ENCODE data around the gene HOXC4. TPM values are rescaled to one million over a fixed set of nuclear protein-coding genes. Genes with fewer than 3 reads are reported as not detected.

The HOXC4 gene
- total and polyA plus RNA-seq, 7 donors, result 0.38 to 1.2 (median 0.69) TPM; not detected in 3

- Histone ChIP-seq H3K27me3 (peaks cover 0 to 40% (median 33%) of the 10 kb centered on the region in 3 donors), H3K36me3 (no peaks in the 10 kb centered on the region), H3K4me1 (peaks cover 0 to 18% (median 14%) of the 10 kb centered on the region in 4 donors), H3K27ac (no peak overlapping the region), H3K9me3 (no peaks in the 10 kb centered on the region), H3K4me3 (no peak overlapping the region)
- 59% methylated on average over 14 of the region's 14 CpGs for WGBS, 2 donors
- no peak for DNase-seq
- no peak for TF ChIP-seq EP300 (IDR thresholded peaks at IDR 0.05)
- intact Hi-C loops (cut with DNase I), result no loop called here
Observed at GRCh38 chr12:54058128-54058768, 4.6 kb downstream of the HOXC4 start.

DNA sequence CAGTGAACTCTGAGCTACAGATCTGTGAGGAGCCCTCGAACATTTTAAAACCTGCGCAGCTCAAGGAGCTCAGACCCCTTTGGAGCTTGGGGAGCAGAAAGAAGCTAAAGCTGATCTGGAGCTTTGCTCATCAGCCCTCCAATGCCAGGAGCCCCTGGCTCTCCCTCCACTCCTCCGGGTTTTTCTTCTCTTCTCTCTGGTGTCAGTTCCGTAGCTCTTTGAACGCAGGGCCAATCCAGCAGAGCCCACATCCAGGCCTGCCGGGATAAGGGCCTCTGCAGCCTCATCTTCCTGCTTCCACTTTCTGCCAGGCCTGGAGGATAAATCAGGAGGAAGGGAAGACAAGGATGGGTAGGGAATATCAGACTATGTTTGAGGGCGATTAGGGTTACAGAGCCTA, 6.0 kb downstream of the HOXC4 start:
- no peak for DNase-seq
- H3K27ac ChIP-seq, result no peak overlapping the region
- intact Hi-C loops (cut with DNase I), result no loop called here
- no peaks in the 10 kb centered on the region for H3K9me3 ChIP-seq
- H3K4me1 ChIP-seq, result peaks cover 0 to 4% (median 2%) of the 10 kb centered on the region in 4 donors
- TF ChIP-seq POLR2AphosphoS5 (IDR thresholded peaks at IDR 0.05), result no peak
- TF ChIP-seq, protein P1, sequence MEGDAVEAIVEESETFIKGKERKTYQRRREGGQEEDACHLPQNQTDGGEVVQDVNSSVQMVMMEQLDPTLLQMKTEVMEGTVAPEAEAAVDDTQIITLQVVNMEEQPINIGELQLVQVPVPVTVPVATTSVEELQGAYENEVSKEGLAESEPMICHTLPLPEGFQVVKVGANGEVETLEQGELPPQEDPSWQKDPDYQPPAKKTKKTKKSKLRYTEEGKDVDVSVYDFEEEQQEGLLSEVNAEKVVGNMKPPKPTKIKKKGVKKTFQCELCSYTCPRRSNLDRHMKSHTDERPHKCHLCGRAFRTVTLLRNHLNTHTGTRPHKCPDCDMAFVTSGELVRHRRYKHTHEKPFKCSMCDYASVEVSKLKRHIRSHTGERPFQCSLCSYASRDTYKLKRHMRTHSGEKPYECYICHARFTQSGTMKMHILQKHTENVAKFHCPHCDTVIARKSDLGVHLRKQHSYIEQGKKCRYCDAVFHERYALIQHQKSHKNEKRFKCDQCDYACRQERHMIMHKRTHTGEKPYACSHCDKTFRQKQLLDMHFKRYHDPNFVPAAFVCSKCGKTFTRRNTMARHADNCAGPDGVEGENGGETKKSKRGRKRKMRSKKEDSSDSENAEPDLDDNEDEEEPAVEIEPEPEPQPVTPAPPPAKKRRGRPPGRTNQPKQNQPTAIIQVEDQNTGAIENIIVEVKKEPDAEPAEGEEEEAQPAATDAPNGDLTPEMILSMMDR (IDR thresholded peaks at IDR 0.05), result no peak
- TF ChIP-seq EP300 (IDR thresholded peaks at IDR 0.05), result no peak
- no peak for TF ChIP-seq POLR2A (IDR thresholded peaks at IDR 0.05)
- H3K36me3 ChIP-seq, result no peaks in the 10 kb centered on the region
- peaks cover 0 to 35% (median 19%) of the 10 kb centered on the region in 3 donors for H3K27me3 ChIP-seq
- 47 to 48% methylated on average over 7 of the region's 7 CpGs for WGBS, 2 donors
- H3K4me3 ChIP-seq, result no peak overlapping the region

- peaks cover 0 to 33% (median 16%) of the 10 kb centered on the region in 3 donors for H3K27me3 ChIP-seq
- no peaks in the 10 kb centered on the region for H3K9me3 ChIP-seq
- TF ChIP-seq EP300 (IDR thresholded peaks at IDR 0.05), result no peak
- no peak for TF ChIP-seq POLR2AphosphoS5 (IDR thresholded peaks at IDR 0.05)
- TF ChIP-seq, protein P1 (IDR thresholded peaks at IDR 0.05), result no peak
- TF ChIP-seq POLR2A (IDR thresholded peaks at IDR 0.05), result no peak
- H3K36me3 ChIP-seq, result no peaks in the 10 kb centered on the region
- H3K27ac ChIP-seq, result no peak overlapping the region
- H3K4me3 ChIP-seq, result no peak overlapping the region
- WGBS, 2 donors, result 37 to 58% methylated on average over 38 of the region's 38 CpGs
- intact Hi-C loops (cut with DNase I), result no loop called here
- no peak for DNase-seq
- H3K4me1 ChIP-seq, result no peaks in the 10 kb centered on the region
Observed at GRCh38 chr12:54060174-54060974, 6.7 kb downstream of the HOXC4 start.

DNA sequence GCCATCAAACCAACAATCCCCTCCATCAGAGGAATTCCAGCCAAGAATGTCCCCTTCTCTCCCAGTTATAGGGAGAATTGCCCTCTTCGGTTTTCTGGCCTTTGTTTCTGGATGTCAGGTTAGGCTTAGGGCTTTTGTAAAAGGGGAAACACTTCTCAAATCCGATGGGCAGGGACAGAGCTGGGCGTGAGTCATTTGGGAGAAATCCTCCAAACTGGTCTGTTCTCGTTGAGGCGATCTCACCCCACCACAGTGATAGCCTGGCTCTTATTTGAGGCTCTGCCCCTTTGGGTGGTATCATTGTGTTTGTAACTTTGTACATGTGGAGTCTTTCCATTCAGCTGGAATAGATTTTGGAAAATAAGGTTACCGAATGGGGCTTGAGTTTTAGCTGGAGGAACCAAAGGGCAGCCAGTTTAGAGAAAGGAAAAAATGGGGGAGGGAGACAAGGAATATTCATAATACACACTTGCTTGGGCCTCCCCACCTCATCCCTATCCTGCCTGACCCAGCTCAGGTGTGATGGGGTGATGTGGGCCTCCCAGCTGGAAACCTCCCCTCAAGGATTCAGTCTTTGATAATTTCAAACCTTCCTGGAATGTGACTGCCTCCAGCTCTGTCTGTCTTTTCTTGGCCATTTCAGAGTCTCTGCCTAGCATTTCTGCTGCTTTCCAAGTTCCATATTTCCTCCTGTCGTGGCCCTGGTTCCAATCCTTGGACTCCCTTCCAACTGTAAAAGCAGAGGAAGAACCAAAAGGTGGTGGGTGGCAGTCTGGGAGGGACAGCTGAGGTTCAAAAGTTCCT, 7.5 kb downstream of the HOXC4 start:
- Histone ChIP-seq H3K27ac (no peak overlapping the region), H3K4me1 (no peaks in the 10 kb centered on the region), H3K27me3 (peaks cover 0 to 36% (median 15%) of the 10 kb centered on the region in 3 donors), H3K36me3 (no peaks in the 10 kb centered on the region), H3K4me3 (no peak overlapping the region), H3K9me3 (no peaks in the 10 kb centered on the region)
- WGBS, 2 donors, result 54 to 62% methylated on average over 7 of the region's 7 CpGs
- intact Hi-C loops (cut with DNase I), result loop anchor here (1.0 kb wide), 1 partner anchor 16 kb away; no protein-coding TSS in a partner anchor
- TF ChIP-seq EP300 (IDR thresholded peaks at IDR 0.05), result no peak
- TF ChIP-seq POLR2AphosphoS5 (IDR thresholded peaks at IDR 0.05), result no peak
- TF ChIP-seq, protein P1 (IDR thresholded peaks at IDR 0.05), result no peak
- no peak for TF ChIP-seq POLR2A (IDR thresholded peaks at IDR 0.05)
- DNase-seq, result no peak

DNA sequence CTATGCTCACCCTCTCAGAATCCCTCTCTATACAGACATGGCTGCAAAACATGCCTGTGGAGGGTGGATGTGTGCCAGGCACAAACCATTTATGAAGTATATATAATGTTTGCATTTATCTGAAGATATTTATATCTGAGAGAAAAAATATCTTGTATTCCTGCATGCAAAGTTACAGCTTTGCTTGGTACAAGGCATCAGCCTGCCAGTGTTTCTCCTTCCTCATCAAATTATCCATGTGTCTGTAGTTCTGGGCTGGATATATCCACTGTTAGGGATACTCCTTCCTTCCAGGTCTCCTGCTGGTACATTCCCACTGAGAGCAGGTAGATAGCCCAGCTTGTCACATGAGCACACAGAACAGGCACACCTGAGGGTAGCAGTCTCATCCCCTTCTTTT, 12.0 kb downstream of the HOXC4 start:
- intact Hi-C loops (cut with DNase I), result no loop called here
- H3K9me3 ChIP-seq, result no peaks in the 10 kb centered on the region
- TF ChIP-seq EP300 (IDR thresholded peaks at IDR 0.05) (no peak), POLR2AphosphoS5 (IDR thresholded peaks at IDR 0.05) (no peak), POLR2A (IDR thresholded peaks at IDR 0.05) (no peak)
- TF ChIP-seq, protein P1 (IDR thresholded peaks at IDR 0.05), result no peak

More for the DNA sequence above, 12.0 kb downstream of the HOXC4 start:
- H3K4me1 ChIP-seq, result peaks cover 0 to 11% (median 3%) of the 10 kb centered on the region in 4 donors
- no peak overlapping the region for H3K27ac ChIP-seq
- H3K27me3 ChIP-seq, result peaks cover 0 to 33% (median 5%) of the 10 kb centered on the region in 3 donors
- no peaks in the 10 kb centered on the region for H3K36me3 ChIP-seq
- no peak overlapping the region for H3K4me3 ChIP-seq
- no peak for DNase-seq

Data from sigmoid colon (tissue), 7 donors.